ENCODE measurements around the gene HEG1. TPM values are rescaled to one million over a fixed set of nuclear protein-coding genes. Genes with fewer than 3 reads are reported as not detected.

HEG1 gene
- 100 to 1,000 TPM in 6 of 9 donors, 10 to 100 TPM in 3; 68.1 to 211 (median 121) TPM for total RNA-seq
- polyA plus RNA-seq = 10 to 100 TPM; 23.7 to 39.0 TPM
- long read RNA-seq, donor 1, partial matches to known transcripts = 6 of 31 reads
- long read RNA-seq, donor 1, other reads (novel, unspliced or antisense) = 25 of 31 reads
- long read RNA-seq, donor 2, partial matches to known transcripts = 20 of 57 reads
- long read RNA-seq, donor 2, other reads (novel, unspliced or antisense) = 36 of 57 reads
- long read RNA-seq, donor 3, partial matches to known transcripts = 10 of 34 reads
- long read RNA-seq, donor 3, other reads (novel, unspliced or antisense) = 24 of 34 reads

- Histone ChIP-seq H3K27ac (peak within 1 kb of the TSS; percentile 82 to 99 (median 94)), H3K4me1 (peaks cover 11 to 67% (median 56%) of the 10 kb centered on the region in 12 donors), H3K36me3 (peaks cover 0 to 1% (median 0%) of the 10 kb centered on the region in 9 donors), H3K4me3 (peak within 1 kb of the TSS; percentile 73 to 97 (median 88)), H3K9me3 (no peaks in the 10 kb centered on the region), H3K27me3 (no peaks in the 10 kb centered on the region)
- DNase-seq (peak; percentile 93 to 96 (median 94)), ATAC-seq (peak; percentile 83 to 93 (median 90))
- intact Hi-C loops (cut with DNase I) = loop anchor here in 7 of 10 donors (2.0 to 10.0 kb wide), 7 partner anchors 34 to 106 kb away; no protein-coding TSS in a partner anchor
- 1 to 9% (median 2%) methylated on average over 14 to 67 of the region's 67 CpGs for WGBS, 4 donors
- TF ChIP-seq CTCF (IDR thresholded peaks at IDR 0.05) (no peak), POLR2A (IDR thresholded peaks at IDR 0.05) (peak in 1 of 2 donors; percentile 74)
These were observed at the start of gene HEG1 for GRCh38 chr3:125055913-125056745. Gene HEG1 (minus strand): TSS chr3:125055997. CDS start chr3:125055890, 107 bp downstream.

- Histone ChIP-seq H3K27me3 (no peaks in the 10 kb centered on the region), H3K4me1 (peaks cover 0 to 9% (median 0%) of the 10 kb centered on the region in 12 donors), H3K36me3 (no peaks in the 10 kb centered on the region), H3K9me3 (peaks cover 0 to 6% (median 0%) of the 10 kb centered on the region in 12 donors), H3K27ac (no peak overlapping the region), H3K4me3 (no peak overlapping the region)
- intact Hi-C loops (cut with DNase I) = loop anchor here in 1 of 10 donors (5.0 kb wide), 1 partner anchor 33 kb away; no protein-coding TSS in a partner anchor
- ATAC-seq (no peak), DNase-seq (no peak)
- 63 to 83% (median 70%) methylated on average over 1 of the region's 1 CpG for WGBS, 4 donors
- no peak for TF ChIP-seq CTCF (IDR thresholded peaks at IDR 0.05)
- TF ChIP-seq POLR2A (IDR thresholded peaks at IDR 0.05) = no peak
These were observed 49.3 kb upstream of the HEG1 start for GRCh38 chr3:125105116-125105515.

GRCh38 chr3:125104639-125105038 is 48.8 kb upstream of the HEG1 start:
- Histone ChIP-seq H3K9me3 (peaks cover 0 to 10% (median 0%) of the 10 kb centered on the region in 12 donors), H3K36me3 (no peaks in the 10 kb centered on the region), H3K4me3 (no peak overlapping the region), H3K4me1 (peaks cover 0 to 9% (median 0%) of the 10 kb centered on the region in 12 donors), H3K27ac (no peak overlapping the region), H3K27me3 (no peaks in the 10 kb centered on the region)
- no peak for ATAC-seq
- no peak for TF ChIP-seq POLR2A (IDR thresholded peaks at IDR 0.05)
- no peak for TF ChIP-seq CTCF (IDR thresholded peaks at IDR 0.05)
- 90 to 100% (median 94%) methylated on average over 1 of the region's 1 CpG for WGBS, 4 donors
- intact Hi-C loops (cut with DNase I) = loop anchor here in 1 of 10 donors (5.0 kb wide), 1 partner anchor 32 kb away; no protein-coding TSS in a partner anchor
- no peak for DNase-seq

GRCh38 chr3:125103406-125103805 is 47.6 kb upstream of the HEG1 start:
- no peak for ATAC-seq
- H3K27ac ChIP-seq = no peak overlapping the region
- H3K9me3 ChIP-seq = peaks cover 0 to 17% (median 0%) of the 10 kb centered on the region in 12 donors
- peaks cover 0 to 7% (median 0%) of the 10 kb centered on the region in 12 donors for H3K4me1 ChIP-seq
- intact Hi-C loops (cut with DNase I) = no loop called here
- no peaks in the 10 kb centered on the region for H3K27me3 ChIP-seq
- no peak for DNase-seq
- 92 to 100% (median 94%) methylated on average over 1 of the region's 1 CpG for WGBS, 4 donors
- H3K4me3 ChIP-seq = no peak overlapping the region
- TF ChIP-seq CTCF (IDR thresholded peaks at IDR 0.05) (no peak), POLR2A (IDR thresholded peaks at IDR 0.05) (no peak)
- H3K36me3 ChIP-seq = no peaks in the 10 kb centered on the region

Data from heart left ventricle (tissue), 16 donors.